H9 (cell line): ENCODE data around the gene CCDC142. TPM values are rescaled to one million over a fixed set of nuclear protein-coding genes. Genes with fewer than 3 reads are reported as not detected.

Experiments
- DNase-seq: peaks from one replicate; pipeline ENCODE4 v3.0.0-alpha.2; 2017
- H2AFZ ChIP-seq: one replicate; pipeline ENCODE4 v1.6.1; 2013; ENCODE audit warnings: mild to moderate bottlenecking, low read length, control low read depth, moderate library complexity
- H2AK5ac ChIP-seq: 2 replicates; pipeline ENCODE4 v1.6.1; 2013; ENCODE audit warnings: low read length, control low read depth, mixed read lengths; ENCODE audit not compliant: insufficient read length
- H2BK120ac ChIP-seq: one replicate; pipeline ENCODE4 v1.6.1; 2013; ENCODE audit warnings: low read depth, mild to moderate bottlenecking, low read length, control low read depth, inconsistent platforms; ENCODE audit not compliant: poor library complexity, severe bottlenecking
- H2BK12ac ChIP-seq: 2 replicates; pipeline ENCODE4 v1.6.1; 2013; ENCODE audit warnings: low read length, control low read depth, mixed read lengths, low read depth; ENCODE audit not compliant: insufficient read length
- H2BK15ac ChIP-seq: 2 replicates; pipeline ENCODE4 v1.6.1; 2013; ENCODE audit warnings: low read depth, low read length, control low read depth
- H2BK20ac ChIP-seq: one replicate; pipeline ENCODE4 v1.6.1; 2013; ENCODE audit warnings: low read depth, mild to moderate bottlenecking, low read length, control low read depth, inconsistent platforms; ENCODE audit not compliant: poor library complexity, severe bottlenecking
- H2BK5ac ChIP-seq: 2 replicates; pipeline ENCODE4 v1.6.1; 2013; ENCODE audit warnings: low read length, control low read depth, mixed read lengths; ENCODE audit not compliant: insufficient read length
- H3K14ac ChIP-seq: 2 replicates; pipeline ENCODE4 v1.6.1; 2013; ENCODE audit warnings: low read length, control low read depth; ENCODE audit not compliant: insufficient read depth
- H3K18ac ChIP-seq: 2 replicates; pipeline ENCODE4 v1.6.1; 2013; ENCODE audit warnings: low read depth, mild to moderate bottlenecking, mixed read lengths, low read length, control low read depth; ENCODE audit not compliant: insufficient read length
- H3K23ac ChIP-seq: 2 replicates; pipeline ENCODE4 v1.6.1; 2013; ENCODE audit warnings: low read length, control low read depth, mixed read lengths, low read depth; ENCODE audit not compliant: insufficient read length
- H3K23me2 ChIP-seq: 2 replicates; pipeline ENCODE4 v1.6.1; 2013; ENCODE audit warnings: low read depth, mild to moderate bottlenecking, mixed read lengths, low read length, control low read depth; ENCODE audit not compliant: insufficient read length, poor library complexity, severe bottlenecking
- H3K27ac ChIP-seq: 2 replicates; pipeline ENCODE4 v1.5.1; 2013; ENCODE audit warnings: low read length, control low read depth, mixed read lengths, low read depth; ENCODE audit not compliant: insufficient read length
- H3K27me3 ChIP-seq: 2 replicates; pipeline ENCODE4 v1.6.1; 2013; ENCODE audit warnings: low read length, control low read depth, inconsistent platforms; ENCODE audit not compliant: insufficient read depth
- H3K4ac ChIP-seq: 2 replicates; pipeline ENCODE4 v1.6.1; 2013; ENCODE audit warnings: low read depth, mild to moderate bottlenecking, control low read depth, inconsistent platforms, low read length, moderate library complexity
- H3K4me1 ChIP-seq: 2 replicates; pipeline ENCODE4 v1.6.1; 2013; ENCODE audit warnings: low read length, control low read depth, inconsistent platforms; ENCODE audit not compliant: insufficient read depth
- H3K4me2 ChIP-seq: 2 replicates; pipeline ENCODE4 v1.6.1; 2013; ENCODE audit warnings: low read length, control low read depth, mixed read lengths; ENCODE audit not compliant: insufficient read length, insufficient read depth
- H3K56ac ChIP-seq: 2 replicates; pipeline ENCODE4 v1.6.1; 2013; ENCODE audit warnings: low read depth, mild to moderate bottlenecking, mixed read lengths, low read length, control low read depth; ENCODE audit not compliant: insufficient read length
- H3K79me1 ChIP-seq: 2 replicates; pipeline ENCODE4 v1.6.1; 2013; ENCODE audit warnings: low read depth, mild to moderate bottlenecking, moderate library complexity, low read length, control low read depth, inconsistent platforms; ENCODE audit not compliant: insufficient read depth, poor library complexity, severe bottlenecking
- H3K79me2 ChIP-seq: 2 replicates; pipeline ENCODE4 v1.6.1; 2013; ENCODE audit warnings: low read length, control low read depth, inconsistent platforms; ENCODE audit not compliant: insufficient read depth
- H3K9ac ChIP-seq: 2 replicates; pipeline ENCODE4 v1.6.1; 2013; ENCODE audit warnings: low read length, control low read depth, mixed read lengths; ENCODE audit not compliant: insufficient read length; ENCODE audit errors: extremely low read depth
- H3K9me3 ChIP-seq: one replicate; pipeline ENCODE4 v1.6.1; 2013; ENCODE audit warnings: low read depth, low read length, inconsistent platforms; ENCODE audit not compliant: control insufficient read depth
- H3T11ph ChIP-seq: one replicate; pipeline ENCODE4 v1.6.1; 2013; ENCODE audit warnings: mild to moderate bottlenecking, low read length, control low read depth, inconsistent platforms
- H4K20me1 ChIP-seq: one replicate; pipeline ENCODE4 v1.6.1; 2013; ENCODE audit not compliant: control insufficient read depth, insufficient read length, insufficient read depth
- H4K5ac ChIP-seq: 2 replicates; pipeline ENCODE4 v1.6.1; 2013; ENCODE audit warnings: low read depth, mild to moderate bottlenecking, mixed read lengths, low read length, control low read depth; ENCODE audit not compliant: insufficient read length
- H4K8ac ChIP-seq: replicated peaks from 2 replicates; pipeline ENCODE4 v1.6.1; 2013; ENCODE audit warnings: low read length, control low read depth, mixed read lengths, low read depth; ENCODE audit not compliant: insufficient read length
- H4K91ac ChIP-seq: 2 replicates; pipeline ENCODE4 v1.6.1; 2013; ENCODE audit warnings: low read depth, mild to moderate bottlenecking, moderate library complexity, mixed read lengths, low read length, control low read depth; ENCODE audit not compliant: insufficient read length
- H3K27ac Mint-ChIP-seq, 3 experiments: 2 replicates in 2 of 3; 3 replicates in 1 of 3; pipeline ENCODE4 v1.8.0; 2020 to 2021; ENCODE audit warnings: mixed read lengths in 3 of 3, mild to moderate bottlenecking in 1 of 3, moderate library complexity in 1 of 3
- H3K27me3 Mint-ChIP-seq: 2 replicates; pipeline ENCODE4 v1.8.0; 2021; ENCODE audit warnings: low read depth, mild to moderate bottlenecking, moderate library complexity, mixed read lengths
- H3K36me3 Mint-ChIP-seq, 3 experiments: 2 replicates in 2 of 3; 3 replicates in 1 of 3; pipeline ENCODE4 v1.8.0; 2020 to 2021; ENCODE audit warnings: low read depth in 3 of 3, mixed read lengths in 3 of 3; ENCODE audit not compliant: insufficient read depth in 1 of 3
- H3K4me1 Mint-ChIP-seq, 2 experiments: 2 replicates each; pipeline ENCODE4 v1.8.0; 2020; ENCODE audit warnings: mixed read lengths in 2 of 2
- H3K4me3 Mint-ChIP-seq, 2 experiments: 2 replicates in 1 of 2; 3 replicates in 1 of 2; pipeline ENCODE4 v1.8.0; 2020 to 2021; ENCODE audit warnings: mild to moderate bottlenecking in 2 of 2, mixed read lengths in 2 of 2, moderate library complexity in 1 of 2
- H3K9me3 Mint-ChIP-seq, 2 experiments: 2 replicates in 1 of 2; 3 replicates in 1 of 2; pipeline ENCODE4 v1.8.0; 2020; ENCODE audit warnings: mild to moderate bottlenecking in 2 of 2, mixed read lengths in 2 of 2, moderate library complexity in 1 of 2
- CTCF ChIP-seq: fragments of 200-600 bp; sonication (generic); conservative IDR thresholded peaks from 3 replicates; pipeline ENCODE4 v1.8.0; 2021; ENCODE audit warnings: antibody characterized with exemption, mild to moderate bottlenecking
- WGBS: extraction: QIAGEN DNeasy Blood & Tissue Kit; methylation state at CpG from one replicate; pipeline ENCODE4 v1.1.7; 2013; ENCODE audit warnings: missing lambda C conversion rate, low lambda C conversion rate, mixed read lengths; ENCODE audit not compliant: insufficient read length; ENCODE audit errors: extremely low coverage; 5-methylcytosine and 5-hydroxymethylcytosine counted together
- total RNA-seq: library from RNA; stranded (reverse); gene quantifications from 2 replicates; pipeline ENCODE4 v1.2.1, GENCODE V29; 2021

The CCDC142 gene
- total RNA-seq, 1 experiment from 2014 or later: 21.5 TPM

DNA sequence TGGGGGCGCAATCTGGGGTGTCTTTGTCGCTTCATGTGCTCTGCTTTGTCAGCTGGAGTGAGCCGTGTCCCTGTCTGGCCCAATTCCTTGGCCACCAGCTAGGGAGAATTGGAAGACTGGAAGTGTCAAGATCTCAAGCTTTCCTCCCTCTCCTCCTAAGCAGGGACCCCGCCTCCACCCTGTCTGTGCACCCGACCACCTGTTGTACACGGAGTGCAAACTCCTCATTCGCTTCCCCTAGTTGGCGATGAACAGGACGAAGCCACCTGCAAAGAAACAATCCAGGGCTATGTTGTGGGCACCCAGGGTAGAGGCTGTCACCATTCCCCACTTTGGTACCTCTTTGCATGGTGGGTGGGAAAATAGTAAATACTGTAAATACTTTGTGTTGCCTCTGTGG lies 44.9 kb upstream of the CCDC142 start:
- no peaks in the 10 kb centered on the region; a peak in 1 of 5 replicates for H3K9me3 Mint-ChIP-seq
- no peak for DNase-seq
- H3K79me1 ChIP-seq: peaks cover 4% of the 10 kb centered on the region
- H3K27ac Mint-ChIP-seq: no peak overlapping the region
- H3K18ac ChIP-seq: no peak overlapping the region
- no peak overlapping the region for H3T11ph ChIP-seq
- H3K36me3 Mint-ChIP-seq: peaks cover 30 to 49% (median 36%) of the 10 kb centered on the region in 3 experiments
- no peaks in the 10 kb centered on the region for H3K9me3 ChIP-seq
- H4K5ac ChIP-seq: no peak overlapping the region
- no peak overlapping the region for H2AK5ac ChIP-seq
- H2BK12ac ChIP-seq: no peak overlapping the region
- no peak overlapping the region for H2AFZ ChIP-seq
- no peak overlapping the region for H2BK120ac ChIP-seq
- H2BK15ac ChIP-seq: no peak overlapping the region
- peak overlapping the region; percentile 98 to 99 for H3K4me3 Mint-ChIP-seq
- H3K23me2 ChIP-seq: peaks cover 15% of the 10 kb centered on the region
- H3K23ac ChIP-seq: no peak overlapping the region
- peaks cover 4% of the 10 kb centered on the region; the same call in 1 of the 2 replicates for H3K4me1 ChIP-seq
- H3K27me3 Mint-ChIP-seq: peaks cover 11% of the 10 kb centered on the region
- H3K79me2 ChIP-seq: peaks cover 4% of the 10 kb centered on the region; the same call in 1 of the 2 replicates
- H2BK5ac ChIP-seq: no peak overlapping the region
- H4K8ac ChIP-seq: no peak overlapping the region
- TF ChIP-seq CTCF: no peak
- no CpG with 5 or more reads among the region's 9 CpGs for WGBS
- no peaks in the 10 kb centered on the region for H4K20me1 ChIP-seq
- H2BK20ac ChIP-seq: no peak overlapping the region
- H3K4me2 ChIP-seq: no peak overlapping the region
- H4K91ac ChIP-seq: no peak overlapping the region
- no peak overlapping the region for H3K56ac ChIP-seq
- H3K14ac ChIP-seq: no peak overlapping the region
- H3K9ac ChIP-seq: no peak overlapping the region
- H3K4me1 Mint-ChIP-seq: peaks cover 17 to 22% of the 10 kb centered on the region in 2 experiments
- H3K4ac ChIP-seq: no peak overlapping the region
- no peak overlapping the region for H3K27ac ChIP-seq
- peaks cover 3% of the 10 kb centered on the region; the same call in 1 of the 2 replicates for H3K27me3 ChIP-seq
